ENCODE measurements around the gene LAMTOR1. TPM values are rescaled to one million over a fixed set of nuclear protein-coding genes. Genes with fewer than 3 reads are reported as not detected.

LAMTOR1 gene
- total RNA-seq, 1 donor from 2014 or later: 87.2 TPM

- CTCF ChIA-PET: interaction anchor here (0.7 to 5.6 kb wide), 24 partner anchors 8 to 180 kb away, joined by 3 to 152 read pairs (median 5); no protein-coding TSS in a partner anchor
- Mint-ChIP-seq H3K4me3 (no peak overlapping the region), H3K4me1 (peaks cover 14% of the 10 kb centered on the region), H3K36me3 (ENCODE audit: low read depth) (peaks cover 45% of the 10 kb centered on the region), H3K27ac (peak overlapping the region; percentile 33), H3K9me3 (no peaks in the 10 kb centered on the region), H3K27me3 (no peaks in the 10 kb centered on the region)
- POLR2A ChIA-PET: interaction anchor here (0.6 to 1.6 kb wide), 6 partner anchors 9 to 343 kb away, joined by 3 to 16 read pairs (median 4); partner anchors contain the start of genes ANAPC15 and CLPB
- no peak for TF ChIP-seq CTCF (IDR thresholded peaks at IDR 0.05)
- peak; percentile 99 for ATAC-seq (ENCODE audit: low read depth)
- intact Hi-C loops (cut with micrococcal nuclease): loop anchor here (1.0 to 2.0 kb wide), 6 partner anchors 11 to 180 kb away; partner anchors contain the start of genes LAMTOR1, LRRC51 and NUMA1
- DNase-seq: peak; percentile 39
Observed at GRCh38 chr11:72091292-72091691, 11.8 kb downstream of the LAMTOR1 start.

GRCh38 chr11:72088076-72088808 lies 14.9 kb downstream of the LAMTOR1 start:
- no peaks in the 10 kb centered on the region for H3K27me3 Mint-ChIP-seq
- ChIA-PET POLR2A (no interaction called here), CTCF (interaction anchor here (1.4 kb wide), 1 partner anchor 63 kb away, joined by 4 read pairs; no protein-coding TSS in a partner anchor)
- no peak for ATAC-seq (ENCODE audit: low read depth)
- peaks cover 14% of the 10 kb centered on the region for H3K4me1 Mint-ChIP-seq
- DNase-seq: no peak
- no peak overlapping the region for H3K4me3 Mint-ChIP-seq
- no peak overlapping the region for H3K27ac Mint-ChIP-seq
- H3K36me3 Mint-ChIP-seq (ENCODE audit: low read depth): peaks cover 30% of the 10 kb centered on the region
- intact Hi-C loops (cut with micrococcal nuclease): no loop called here
- TF ChIP-seq CTCF (IDR thresholded peaks at IDR 0.05): no peak
- H3K9me3 Mint-ChIP-seq: no peaks in the 10 kb centered on the region

- CTCF ChIA-PET: interaction anchor here (0.6 to 2.2 kb wide), 3 partner anchors 32 to 61 kb away, joined by 3 to 6 read pairs (median 5); no protein-coding TSS in a partner anchor
- H3K27ac Mint-ChIP-seq: no peak overlapping the region
- H3K4me3 Mint-ChIP-seq: no peak overlapping the region
- TF ChIP-seq CTCF (IDR thresholded peaks at IDR 0.05): no peak
- ATAC-seq (ENCODE audit: low read depth) (no peak), DNase-seq (no peak)
- POLR2A ChIA-PET: interaction anchor here (1.2 kb wide), 1 partner anchor 15 kb away, joined by 4 read pairs; no protein-coding TSS in a partner anchor
- H3K27me3 Mint-ChIP-seq: no peaks in the 10 kb centered on the region
- peaks cover 15% of the 10 kb centered on the region for H3K4me1 Mint-ChIP-seq
- intact Hi-C loops (cut with micrococcal nuclease): no loop called here
- peaks cover 27% of the 10 kb centered on the region for H3K36me3 Mint-ChIP-seq (ENCODE audit: low read depth)
- no peaks in the 10 kb centered on the region for H3K9me3 Mint-ChIP-seq
Observed at GRCh38 chr11:72085621-72086351, 17.3 kb downstream of the LAMTOR1 start.

GRCh38 chr11:72084965-72085364 lies 18.1 kb downstream of the LAMTOR1 start:
- Mint-ChIP-seq H3K27ac (no peak overlapping the region), H3K27me3 (no peaks in the 10 kb centered on the region), H3K9me3 (no peaks in the 10 kb centered on the region), H3K4me3 (no peak overlapping the region), H3K36me3 (ENCODE audit: low read depth) (peaks cover 31% of the 10 kb centered on the region), H3K4me1 (peaks cover 22% of the 10 kb centered on the region)
- no peak for TF ChIP-seq CTCF (IDR thresholded peaks at IDR 0.05)
- CTCF ChIA-PET: interaction anchor here (1.4 to 2.2 kb wide), 2 partner anchors 59 to 60 kb away, joined by 5 to 6 read pairs; no protein-coding TSS in a partner anchor
- no peak for DNase-seq
- intact Hi-C loops (cut with micrococcal nuclease): loop anchor here (5.0 kb wide), 1 partner anchor 1897 kb away; the partner anchor contains the start of gene UCP2
- POLR2A ChIA-PET: no interaction called here
- no peak for ATAC-seq (ENCODE audit: low read depth)

GRCh38 chr11:72084076-72084475 lies 19.0 kb downstream of the LAMTOR1 start:
- DNase-seq (no peak), ATAC-seq (ENCODE audit: low read depth) (no peak)
- Mint-ChIP-seq H3K9me3 (no peaks in the 10 kb centered on the region), H3K36me3 (ENCODE audit: low read depth) (peaks cover 22% of the 10 kb centered on the region), H3K27me3 (no peaks in the 10 kb centered on the region), H3K4me3 (no peak overlapping the region), H3K4me1 (peaks cover 26% of the 10 kb centered on the region), H3K27ac (no peak overlapping the region)
- intact Hi-C loops (cut with micrococcal nuclease): loop anchor here (5.0 kb wide), 1 partner anchor 1898 kb away; the partner anchor contains the start of gene UCP2
- ChIA-PET POLR2A (no interaction called here), CTCF (no interaction called here)
- TF ChIP-seq CTCF (IDR thresholded peaks at IDR 0.05): no peak
